Gastroesophageal sphincter (tissue), 3 donors: Measurements from ENCODE around the gene CELA2A.

ENCODE experiments used
- EP300 ChIP-seq: sonication (generic); formaldehyde crosslinking; IDR thresholded peaks from one replicate; pipeline ENCODE4 v1.6.1; 2017; ENCODE audit warnings: antibody characterized with exemption, mild to moderate bottlenecking
- TF ChIP-seq, protein P1 (sequence below), 4 experiments: fragments of 200-600 bp in 2 of 4; fragments of 450-650 bp in 2 of 4; sonication (generic) in 1 of 4; IDR thresholded peaks; one replicate each; pipeline ENCODE4 v1.5.1; 2017 to 2019; ENCODE audit warnings: antibody characterized with exemption in 4 of 4, mild to moderate bottlenecking in 2 of 4, moderate library complexity in 2 of 4

DNA sequence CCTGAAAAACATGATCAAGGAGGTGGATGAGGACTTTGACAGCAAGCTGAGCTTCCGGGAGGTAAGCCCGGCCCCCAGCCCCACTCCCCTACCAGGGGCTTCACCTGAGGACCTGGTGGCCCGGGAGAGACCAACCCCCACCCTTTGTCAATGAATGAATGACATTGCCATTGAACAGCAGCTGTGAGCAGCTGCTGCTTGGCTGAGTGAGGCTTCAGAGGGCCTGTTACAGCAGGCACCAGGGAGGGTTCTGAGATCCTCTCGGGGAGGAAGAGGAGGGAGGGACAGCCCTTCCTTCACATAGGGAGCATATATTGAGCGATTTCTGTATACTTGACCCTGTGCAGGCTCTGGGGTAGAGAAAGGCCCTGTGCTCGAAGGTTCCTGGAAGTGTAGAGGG is 30.6 kb upstream of the CELA2A start:
- TF ChIP-seq, protein P1, sequence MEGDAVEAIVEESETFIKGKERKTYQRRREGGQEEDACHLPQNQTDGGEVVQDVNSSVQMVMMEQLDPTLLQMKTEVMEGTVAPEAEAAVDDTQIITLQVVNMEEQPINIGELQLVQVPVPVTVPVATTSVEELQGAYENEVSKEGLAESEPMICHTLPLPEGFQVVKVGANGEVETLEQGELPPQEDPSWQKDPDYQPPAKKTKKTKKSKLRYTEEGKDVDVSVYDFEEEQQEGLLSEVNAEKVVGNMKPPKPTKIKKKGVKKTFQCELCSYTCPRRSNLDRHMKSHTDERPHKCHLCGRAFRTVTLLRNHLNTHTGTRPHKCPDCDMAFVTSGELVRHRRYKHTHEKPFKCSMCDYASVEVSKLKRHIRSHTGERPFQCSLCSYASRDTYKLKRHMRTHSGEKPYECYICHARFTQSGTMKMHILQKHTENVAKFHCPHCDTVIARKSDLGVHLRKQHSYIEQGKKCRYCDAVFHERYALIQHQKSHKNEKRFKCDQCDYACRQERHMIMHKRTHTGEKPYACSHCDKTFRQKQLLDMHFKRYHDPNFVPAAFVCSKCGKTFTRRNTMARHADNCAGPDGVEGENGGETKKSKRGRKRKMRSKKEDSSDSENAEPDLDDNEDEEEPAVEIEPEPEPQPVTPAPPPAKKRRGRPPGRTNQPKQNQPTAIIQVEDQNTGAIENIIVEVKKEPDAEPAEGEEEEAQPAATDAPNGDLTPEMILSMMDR (IDR thresholded peaks at IDR 0.05) = no peak
- TF ChIP-seq EP300 = no peak
